BE2C (cell line): Measurements from ENCODE around the gene ZNF609.
"Not testable (repeated sequence)": the region's sequence is repeated elsewhere in the genome, so short reads cannot be mapped to it uniquely, and the experiment has no call there.

Experiments used
- DNase-seq: peaks from one replicate; pipeline ENCODE4 v3.0.0-alpha.2; 2020
- H3K27me3 ChIP-seq: fragments of 250-450 bp; sonication (Bioruptor Pico); 2 replicates; pipeline ENCODE4 v1.5.1; 2020; ENCODE audit warnings: mild to moderate bottlenecking
- H3K36me3 ChIP-seq: fragments of 250-450 bp; sonication (Bioruptor Pico); 2 replicates; pipeline ENCODE4 v1.5.1; 2020; ENCODE audit warnings: mild to moderate bottlenecking
- H3K4me1 ChIP-seq: fragments of 250-450 bp; sonication (Bioruptor Pico); 2 replicates; pipeline ENCODE4 v1.5.1; 2020
- H3K4me3 ChIP-seq: 2 replicates; pipeline ENCODE4 v1.5.1; 2011; ENCODE audit warnings: low read depth, low read length
- H3K9me3 ChIP-seq: fragments of 250-450 bp; sonication (Bioruptor Pico); 2 replicates; pipeline ENCODE4 v1.5.1; 2020
- TF ChIP-seq, protein P1 (sequence below): IDR thresholded peaks from 2 replicates; pipeline ENCODE4 v1.5.1; 2012; ENCODE audit warnings: mild to moderate bottlenecking, low read depth, low read length

Gene ZNF609

GRCh38 chr15:64586259-64586870 is 126.0 kb downstream of the ZNF609 start:
- Histone ChIP-seq H3K9me3 (no peaks in the 10 kb centered on the region; the same call in 1 of the 2 replicates), H3K4me1 (peaks cover 15% of the 10 kb centered on the region), H3K4me3 (no peak overlapping the region), H3K27me3 (no peaks in the 10 kb centered on the region), H3K36me3 (no peaks in the 10 kb centered on the region)
- no peak for DNase-seq
- TF ChIP-seq, protein P1, sequence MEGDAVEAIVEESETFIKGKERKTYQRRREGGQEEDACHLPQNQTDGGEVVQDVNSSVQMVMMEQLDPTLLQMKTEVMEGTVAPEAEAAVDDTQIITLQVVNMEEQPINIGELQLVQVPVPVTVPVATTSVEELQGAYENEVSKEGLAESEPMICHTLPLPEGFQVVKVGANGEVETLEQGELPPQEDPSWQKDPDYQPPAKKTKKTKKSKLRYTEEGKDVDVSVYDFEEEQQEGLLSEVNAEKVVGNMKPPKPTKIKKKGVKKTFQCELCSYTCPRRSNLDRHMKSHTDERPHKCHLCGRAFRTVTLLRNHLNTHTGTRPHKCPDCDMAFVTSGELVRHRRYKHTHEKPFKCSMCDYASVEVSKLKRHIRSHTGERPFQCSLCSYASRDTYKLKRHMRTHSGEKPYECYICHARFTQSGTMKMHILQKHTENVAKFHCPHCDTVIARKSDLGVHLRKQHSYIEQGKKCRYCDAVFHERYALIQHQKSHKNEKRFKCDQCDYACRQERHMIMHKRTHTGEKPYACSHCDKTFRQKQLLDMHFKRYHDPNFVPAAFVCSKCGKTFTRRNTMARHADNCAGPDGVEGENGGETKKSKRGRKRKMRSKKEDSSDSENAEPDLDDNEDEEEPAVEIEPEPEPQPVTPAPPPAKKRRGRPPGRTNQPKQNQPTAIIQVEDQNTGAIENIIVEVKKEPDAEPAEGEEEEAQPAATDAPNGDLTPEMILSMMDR, result no peak

DNA sequence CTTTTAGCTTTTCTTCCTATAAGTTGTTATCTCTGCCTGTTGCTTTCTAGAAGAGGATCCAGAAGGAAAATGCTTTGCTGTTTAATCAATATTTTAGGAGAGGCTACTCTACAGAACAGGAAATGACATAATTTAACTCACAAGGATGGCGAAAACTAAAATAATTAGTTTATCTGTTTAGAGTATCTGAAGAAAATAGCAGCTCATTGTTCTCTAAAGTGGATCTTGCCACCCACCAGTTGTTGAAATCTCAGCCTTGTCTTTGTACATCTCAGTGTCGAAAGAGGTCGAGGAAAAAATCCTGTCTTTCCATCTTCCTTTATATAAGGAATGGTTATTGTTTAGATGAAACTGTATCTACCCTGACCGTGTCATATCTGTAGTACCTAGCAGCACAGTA is 126.6 kb downstream of the ZNF609 start:
- H3K4me1 ChIP-seq, result peaks cover 15% of the 10 kb centered on the region
- H3K27me3 ChIP-seq, result no peaks in the 10 kb centered on the region
- H3K9me3 ChIP-seq, result no peaks in the 10 kb centered on the region; the same call in 1 of the 2 replicates
- H3K36me3 ChIP-seq, result no peaks in the 10 kb centered on the region
- H3K4me3 ChIP-seq, result no peak overlapping the region
- DNase-seq, result no peak
- TF ChIP-seq, protein P1, result no peak

DNA sequence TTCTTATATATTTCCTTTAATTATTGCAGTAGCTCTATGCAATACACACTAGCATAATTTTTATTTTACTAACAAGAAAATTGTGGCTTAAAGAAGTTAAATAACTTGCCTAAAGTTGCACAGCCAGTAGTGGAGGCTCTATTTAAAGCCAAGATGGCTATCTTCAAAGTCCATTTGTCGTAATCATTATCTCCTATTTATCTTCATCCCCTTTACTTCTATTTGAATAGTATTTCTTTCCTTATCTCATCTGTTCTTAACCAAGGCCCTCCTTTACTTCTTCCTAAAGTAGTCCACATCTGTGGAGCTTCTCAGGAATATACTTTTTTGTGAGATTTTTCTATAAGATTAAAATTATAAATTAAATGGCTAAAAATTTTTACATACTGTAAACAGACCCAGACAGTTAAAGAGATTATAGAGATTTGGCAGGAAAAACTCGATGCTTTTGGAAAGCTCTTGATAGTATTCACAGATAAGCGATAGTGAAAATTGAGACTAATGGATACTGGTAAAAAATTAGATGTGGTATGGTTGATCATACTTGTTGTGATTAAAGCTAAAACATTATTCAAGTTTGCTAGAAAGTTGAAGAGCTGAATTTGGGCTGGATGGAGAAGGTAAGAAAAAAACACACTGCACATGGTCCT is 129.2 kb downstream of the ZNF609 start:
- no peaks in the 10 kb centered on the region for H3K9me3 ChIP-seq
- H3K27me3 ChIP-seq, result no peaks in the 10 kb centered on the region
- TF ChIP-seq, protein P1, result no peak
- no peak for DNase-seq
- H3K4me3 ChIP-seq, result no peak overlapping the region
- no peaks in the 10 kb centered on the region for H3K36me3 ChIP-seq
- H3K4me1 ChIP-seq, result peaks cover 15% of the 10 kb centered on the region

- H3K36me3 ChIP-seq, H3K9me3 ChIP-seq, H3K27me3 ChIP-seq, H3K4me3 ChIP-seq, DNase-seq: not testable (repeated sequence)
- H3K4me1 ChIP-seq, result peaks cover 29% of the 10 kb centered on the region
These were observed 132.5 kb downstream of the ZNF609 start for GRCh38 chr15:64592845-64593244.

DNA sequence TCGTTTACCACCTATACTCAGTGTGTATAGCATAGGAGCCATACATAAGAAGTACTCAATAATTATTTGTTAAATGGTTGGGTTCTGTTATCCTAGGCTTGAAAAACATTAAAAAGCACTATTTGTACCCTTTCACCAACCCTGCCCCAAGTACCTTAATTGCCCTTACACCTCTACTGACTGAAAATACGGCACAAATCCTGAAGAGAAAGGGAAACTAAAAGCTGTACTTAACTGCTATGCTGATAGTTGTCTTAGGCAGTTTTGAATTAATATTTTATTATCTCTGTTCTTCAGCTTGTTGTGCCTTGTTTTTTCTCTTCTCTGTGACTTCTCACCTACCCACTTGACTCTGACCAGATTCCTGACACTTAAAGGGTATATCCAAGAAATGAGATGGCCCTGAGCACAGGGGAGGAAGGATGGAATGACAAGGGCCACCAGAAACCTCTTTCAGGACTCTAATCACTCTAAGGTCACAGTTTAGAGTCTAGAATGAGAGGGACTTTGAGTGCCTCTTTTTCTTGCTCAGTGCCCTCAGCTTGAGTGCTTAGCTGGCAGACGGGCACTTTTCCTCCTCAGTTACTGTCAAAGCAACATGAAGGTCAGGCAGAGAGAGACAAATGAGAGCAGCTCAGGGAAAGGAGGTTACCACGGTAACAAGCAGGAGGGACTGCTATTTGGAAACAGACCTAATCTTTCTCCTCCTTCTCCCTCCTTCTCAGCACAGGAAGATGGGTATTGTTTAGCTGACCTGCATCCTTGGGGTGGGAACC is 136.5 kb downstream of the ZNF609 start:
- peak; percentile 62 for DNase-seq
- Histone ChIP-seq H3K27me3 (no peaks in the 10 kb centered on the region), H3K9me3 (no peaks in the 10 kb centered on the region), H3K4me1 (peaks cover 20% of the 10 kb centered on the region), H3K36me3 (no peaks in the 10 kb centered on the region), H3K4me3 (peak overlapping the region; percentile 28; the same call in 1 of the 2 replicates)
- TF ChIP-seq, protein P1, result no peak

DNA sequence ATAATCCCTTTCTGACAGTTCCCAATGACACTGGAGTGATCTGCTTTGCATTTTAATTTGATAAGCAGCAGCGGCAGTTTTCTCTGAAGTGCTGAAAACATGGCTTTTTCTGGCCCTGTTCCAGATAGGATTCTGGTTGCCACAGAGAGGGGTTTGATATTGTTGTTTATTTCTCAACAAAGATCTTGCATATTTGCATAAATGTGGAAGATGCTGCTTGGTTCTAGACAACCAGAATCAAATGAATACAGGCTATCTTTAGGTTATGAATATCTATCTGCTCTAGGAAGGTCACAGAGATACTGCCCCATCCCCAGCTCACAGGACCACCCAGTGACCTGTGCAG is 137.1 kb downstream of the ZNF609 start:
- H3K27me3 ChIP-seq, result no peaks in the 10 kb centered on the region
- no peaks in the 10 kb centered on the region for H3K9me3 ChIP-seq
- H3K4me3 ChIP-seq, result peak overlapping the region; percentile 28; the same call in 1 of the 2 replicates
- H3K36me3 ChIP-seq, result no peaks in the 10 kb centered on the region
- TF ChIP-seq, protein P1, result no peak
- peak; percentile 48 for DNase-seq
- peaks cover 20% of the 10 kb centered on the region for H3K4me1 ChIP-seq
